H1 (cell line): ENCODE measurements around the gene SV2C. TPM values are rescaled to one million over a fixed set of nuclear protein-coding genes. Genes with fewer than 3 reads are reported as not detected.
"Not testable (repeated sequence)": the region's sequence is repeated elsewhere in the genome, so short reads cannot be mapped to it uniquely, and the experiment has no call there.

Experiments used
- CTCF ChIA-PET: fragments of 300-600 bp; sonication (Branson Sonifier 250); formaldehyde crosslinking; loops from one replicate; lab custom pipeline; 2021; ENCODE audit not compliant: partially characterized antibody; lab: Charles Lee
- POLR2A ChIA-PET: fragments of 300-600 bp; sonication (Branson Sonifier 250); formaldehyde crosslinking; loops from one replicate; lab custom pipeline; 2021; ENCODE audit warnings: inconsistent platforms; ENCODE audit not compliant: partially characterized antibody; lab: Charles Lee
- DNase-seq, 2 experiments: peaks; one replicate each; pipeline versions ENCODE4 v3.0.0 to v3.0.0-alpha.2; 2010 to 2022; ENCODE audit warnings: low spot score in 2 of 2, low read depth in 1 of 2, mixed read lengths in 1 of 2
- FAIRE-seq: peaks from 2 replicates; lab custom pipeline; 2011; peaks lifted over from hg19 to GRCh38; lab: Jason Lieb, UNC
- H2AFZ ChIP-seq: 2 replicates; pipeline ENCODE4 v1.8.1; 2012; ENCODE audit warnings: low read length, inconsistent platforms
- H2AK5ac ChIP-seq: 2 replicates; pipeline ENCODE4 v1.6.1; 2013; ENCODE audit warnings: low read depth, low read length
- H2BK120ac ChIP-seq: replicated peaks from 2 replicates; pipeline ENCODE3; 2013; ENCODE audit warnings: low read depth, low read length, inconsistent platforms
- H2BK12ac ChIP-seq: 2 replicates; pipeline ENCODE4 v1.6.1; 2013; ENCODE audit warnings: low read depth, low read length
- H2BK15ac ChIP-seq: 2 replicates; pipeline ENCODE4 v1.6.1; 2013; ENCODE audit warnings: low read length
- H2BK20ac ChIP-seq: 2 replicates; pipeline ENCODE4 v1.6.1; 2013; ENCODE audit warnings: low read length
- H2BK5ac ChIP-seq: 2 replicates; pipeline ENCODE4 v1.6.1; 2013; ENCODE audit warnings: low read depth, low read length
- H3K14ac ChIP-seq: 2 replicates; pipeline ENCODE4 v1.6.1; 2013; ENCODE audit warnings: inconsistent platforms; ENCODE audit not compliant: insufficient read length
- H3K18ac ChIP-seq: 2 replicates; pipeline ENCODE4 v1.6.1; 2013; ENCODE audit warnings: low read length; ENCODE audit errors: extremely low read depth
- H3K23ac ChIP-seq: 2 replicates; pipeline ENCODE4 v1.6.1; 2013; ENCODE audit warnings: inconsistent platforms; ENCODE audit not compliant: insufficient read length
- H3K23me2 ChIP-seq: 2 replicates; pipeline ENCODE4 v1.6.1; 2013; ENCODE audit warnings: low read depth, low read length
- H3K27ac ChIP-seq: 2 replicates; pipeline ENCODE4 v1.6.1; 2011; ENCODE audit warnings: low read depth, low read length, inconsistent platforms
- H3K27me3 ChIP-seq, 4 experiments: replicated peaks in 1 of 4; 1 replicate in 1 of 4; 2 replicates in 3 of 4; pipeline versions ENCODE4 v1.6.1 to v1.8.1; 2011 to 2013; ENCODE audit warnings: low read length in 3 of 4, mild to moderate bottlenecking in 3 of 4, inconsistent platforms in 2 of 4, mixed read lengths in 2 of 4, moderate library complexity in 1 of 4; ENCODE audit not compliant: control insufficient read depth in 3 of 4, insufficient read depth in 3 of 4; ENCODE audit errors: extremely low read depth in 1 of 4
- H3K36me3 ChIP-seq, 4 experiments: 2 replicates each; pipeline versions ENCODE4 v1.6.1 to v1.8.1; 2011 to 2013; ENCODE audit warnings: mild to moderate bottlenecking in 4 of 4, low read length in 3 of 4, moderate library complexity in 2 of 4, control low read depth in 1 of 4, inconsistent platforms in 1 of 4; ENCODE audit not compliant: insufficient read depth in 4 of 4, control insufficient read depth in 2 of 4
- H3K4ac ChIP-seq: replicated peaks from 2 replicates; pipeline ENCODE3; 2013; ENCODE audit warnings: low read length, low read depth, mixed read lengths, inconsistent platforms; ENCODE audit not compliant: insufficient read length
- H3K4me1 ChIP-seq, 4 experiments: replicated peaks in 1 of 4; 1 replicate in 1 of 4; 2 replicates in 3 of 4; pipeline versions ENCODE4 v1.6.1 to v1.8.1; 2011 to 2013; ENCODE audit warnings: low read length in 3 of 4, inconsistent platforms in 2 of 4, mixed read lengths in 1 of 4; ENCODE audit not compliant: insufficient read depth in 4 of 4, control insufficient read depth in 3 of 4
- H3K4me2 ChIP-seq, 2 experiments: 2 replicates each; pipeline versions ENCODE4 v1.6.1 to v1.8.1; 2011 to 2013; ENCODE audit warnings: low read depth in 2 of 2, low read length in 2 of 2, control low read depth in 1 of 2, inconsistent platforms in 1 of 2, mild to moderate bottlenecking in 1 of 2; ENCODE audit not compliant: insufficient read depth in 1 of 2
- H3K4me3 ChIP-seq, 4 experiments: fragments of 200-600, 300-600 bp in 1 of 4; sonication (generic), shearing (Covaris generic), sonication (Bioruptor Twin) in 1 of 4; 2 replicates each; pipeline versions ENCODE4 v1.5.1 to v1.8.1; 2011 to 2016; ENCODE audit warnings: low read length in 4 of 4, low read depth in 3 of 4, control low read depth in 2 of 4, inconsistent platforms in 2 of 4, mild to moderate bottlenecking in 2 of 4, mixed read lengths in 1 of 4, moderate library complexity in 1 of 4; ENCODE audit not compliant: insufficient read depth in 2 of 4; ENCODE audit errors: extremely low read depth in 1 of 4
- H3K56ac ChIP-seq: replicated peaks from 2 replicates; pipeline ENCODE3; 2013; ENCODE audit warnings: low read depth, mild to moderate bottlenecking, mixed read lengths, low read length, inconsistent platforms; ENCODE audit not compliant: insufficient read length
- H3K79me1 ChIP-seq: 2 replicates; pipeline ENCODE4 v1.6.1; 2013; ENCODE audit warnings: low read depth, low read length, control low read depth
- H3K79me2 ChIP-seq, 2 experiments: 2 replicates each; pipeline versions ENCODE4 v1.6.1 to v1.8.1; 2012 to 2013; ENCODE audit warnings: low read length in 2 of 2, mild to moderate bottlenecking in 2 of 2, inconsistent platforms in 1 of 2; ENCODE audit not compliant: insufficient read depth in 2 of 2, control insufficient read depth in 1 of 2
- H3K9ac ChIP-seq, 4 experiments: replicated peaks in 1 of 4; 1 replicate in 1 of 4; 2 replicates in 3 of 4; pipeline versions ENCODE4 v1.6.1 to v1.8.1; 2011 to 2013; ENCODE audit warnings: low read depth in 3 of 4, low read length in 3 of 4, control low read depth in 2 of 4, mild to moderate bottlenecking in 2 of 4, moderate library complexity in 2 of 4, inconsistent platforms in 1 of 4; ENCODE audit errors: extremely low read depth in 1 of 4
- H3K9me3 ChIP-seq, 2 experiments: 2 replicates each; pipeline versions ENCODE4 v1.6.1 to v1.8.1; 2012 to 2013; ENCODE audit warnings: mild to moderate bottlenecking in 2 of 2, moderate library complexity in 2 of 2, control low read depth in 1 of 2, inconsistent platforms in 1 of 2, low read depth in 1 of 2, low read length in 1 of 2, mixed read lengths in 1 of 2; ENCODE audit not compliant: insufficient read depth in 2 of 2
- H4K20me1 ChIP-seq, 2 experiments: replicated peaks in 1 of 2; 2 replicates each; pipeline versions ENCODE3 to v1.8.1; 2011 to 2013; ENCODE audit warnings: inconsistent platforms in 2 of 2, low read length in 2 of 2, mild to moderate bottlenecking in 1 of 2; ENCODE audit not compliant: insufficient read depth in 2 of 2, control insufficient read depth in 1 of 2
- H4K5ac ChIP-seq: 2 replicates; pipeline ENCODE4 v1.6.1; 2013; ENCODE audit warnings: low read length, low read depth, mixed read lengths, inconsistent platforms; ENCODE audit not compliant: insufficient read length
- H4K8ac ChIP-seq: 2 replicates; pipeline ENCODE4 v1.8.0; 2013; ENCODE audit warnings: mild to moderate bottlenecking, moderate library complexity, low read length, inconsistent platforms; ENCODE audit not compliant: insufficient read depth; ENCODE audit errors: extremely low read depth
- H4K91ac ChIP-seq: replicated peaks from 2 replicates; pipeline ENCODE3; 2013; ENCODE audit warnings: low read length, mixed read lengths, inconsistent platforms; ENCODE audit not compliant: insufficient read length
- WGBS, 2 experiments: shearing (Covaris generic) in 1 of 2; methylation state at CpG; one replicate each; pipeline versions ENCODE4 v1.1.6 to v1.1.7; 2013 to 2015; ENCODE audit warnings: low lambda C conversion rate in 2 of 2, mixed read lengths in 2 of 2, inconsistent platforms in 1 of 2, low coverage in 1 of 2, missing lambda C conversion rate in 1 of 2; ENCODE audit not compliant: insufficient replicate concordance in 2 of 2, insufficient coverage in 1 of 2, insufficient read length in 1 of 2; ENCODE audit errors: extremely low coverage in 1 of 2, missing lambda C conversion rate in 1 of 2; 5-methylcytosine and 5-hydroxymethylcytosine counted together
- polyA plus RNA-seq, 7 experiments: library from polyadenylated mRNA; depleted of rRNA in 3 of 7; stranded (reverse) in 5 of 7; unstranded in 2 of 7; fragments of >200 nt in 5 of 7; fragments of 200-250 nt in 2 of 7; gene quantifications; 1 replicate in 5 of 7; 2 replicates in 1 of 7; 4 replicates in 1 of 7; pipeline versions ENCODE4 v1.2.1 to v1.2.3, GENCODE V29; 2011 to 2013; ENCODE audit warnings: missing spikeins in 2 of 7, mixed read lengths in 2 of 7
- total RNA-seq: library from RNA; stranded (reverse); fragmentation: NEBNext Ultra II Directional; extraction: Animal tissue kit (Norgen Biotek cat#: 25700); gene quantifications from 2 replicates; pipeline ENCODE4 v1.2.1, GENCODE V29; 2021

SV2C gene
- total and polyA plus RNA-seq, 2 of the 8 experiments (the other 6 are each of a cell fraction or from before 2014, with no cell fraction given) = 0.08 to 0.24 TPM

DNA sequence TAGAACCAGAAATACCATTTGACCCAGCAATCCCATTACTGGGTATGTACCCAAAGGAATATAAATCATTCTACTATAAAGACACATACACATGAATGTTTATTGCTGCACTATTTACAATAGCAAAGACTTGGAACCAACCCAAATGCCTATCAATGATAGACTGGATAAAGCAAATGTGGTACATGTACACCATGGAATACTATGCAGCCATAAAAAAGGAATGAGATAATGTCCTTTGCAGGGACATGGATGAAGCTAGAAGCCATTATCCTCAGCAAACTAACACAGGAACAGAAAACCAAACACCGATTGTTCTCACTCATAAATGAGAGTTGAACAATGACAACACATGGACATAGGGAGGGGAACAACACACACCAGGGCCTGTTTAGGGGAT is 240.3 kb downstream of the SV2C start:
- H3K4me3 ChIP-seq, H3K56ac ChIP-seq, POLR2A ChIA-PET, H2BK20ac ChIP-seq, H4K8ac ChIP-seq, H3K9ac ChIP-seq, H2AFZ ChIP-seq, H3K23ac ChIP-seq, H3K27me3 ChIP-seq, H3K9me3 ChIP-seq, H3K79me1 ChIP-seq, H3K4ac ChIP-seq, H2AK5ac ChIP-seq, H3K23me2 ChIP-seq, H3K14ac ChIP-seq, H2BK12ac ChIP-seq, DNase-seq, H3K4me2 ChIP-seq, H3K18ac ChIP-seq, H4K20me1 ChIP-seq, H4K5ac ChIP-seq, H4K91ac ChIP-seq, H3K79me2 ChIP-seq, H2BK15ac ChIP-seq, H2BK120ac ChIP-seq, H3K27ac ChIP-seq, CTCF ChIA-PET, H2BK5ac ChIP-seq, H3K36me3 ChIP-seq, FAIRE-seq: not testable (repeated sequence)
- peaks cover 12 to 25% (median 14%) of the 10 kb centered on the region in 4 experiments; a peak in 6 of 7 replicates for H3K4me1 ChIP-seq
- WGBS, 2 experiments = 45% methylated on average over 1 of the region's 1 CpG; no CpG with 5 or more reads in 1 of the 2 experiments
